Ovary (tissue), 9 donors: ENCODE measurements around the gene C11orf68. TPM values are rescaled to one million over a fixed set of nuclear protein-coding genes. Genes with fewer than 3 reads are reported as not detected.

Source experiments
- DNase-seq, 5 donors: peaks; one replicate each; pipeline ENCODE4 v3.0.0-alpha.2; 2019 to 2020
- H3K27ac ChIP-seq, 2 donors: fragments of 200-600 bp; one replicate each; pipeline versions ENCODE4 v1.5.1 to v1.8.0; 2019 to 2022
- H3K27me3 ChIP-seq: fragments of 200-600 bp; one replicate; pipeline ENCODE4 v1.8.0; 2022
- H3K36me3 ChIP-seq: fragments of 200-600 bp; sonication (generic); one replicate; pipeline ENCODE4 v1.5.1; 2019
- H3K4me1 ChIP-seq: one replicate; pipeline ENCODE4 v1.8.1; 2013; ENCODE audit warnings: mild to moderate bottlenecking, moderate library complexity; ENCODE audit not compliant: insufficient read depth
- H3K4me3 ChIP-seq: fragments of 200-600 bp; sonication (generic); one replicate; pipeline ENCODE4 v1.5.1; 2017
- H3K9me3 ChIP-seq, 2 donors: fragments of 200-600 bp in 1 of 2; sonication (generic) in 1 of 2; one replicate each; pipeline versions ENCODE4 v1.5.1 to v1.8.1; 2013 to 2019; ENCODE audit warnings: mild to moderate bottlenecking in 1 of 2, moderate library complexity in 1 of 2
- EP300 ChIP-seq: sonication (generic); formaldehyde crosslinking; IDR thresholded peaks from one replicate; pipeline ENCODE4 v1.6.1; 2017; ENCODE audit warnings: antibody characterized with exemption
- POLR2A ChIP-seq: fragments of 450-650 bp; IDR thresholded peaks from one replicate; pipeline ENCODE4 v1.6.1; 2017; ENCODE audit warnings: antibody characterized with exemption, mild to moderate bottlenecking, moderate library complexity
- WGBS, 3 donors: extraction: QIAGEN DNeasy Blood & Tissue Kit in 1 of 3; methylation state at CpG; one replicate each; pipeline versions ENCODE4 v1.1.5 to v1.1.7; 2013 to 2017; 5-methylcytosine and 5-hydroxymethylcytosine counted together
- intact Hi-C, 4 donors: fragments of 100-400 bp; cut with DNase I; formaldehyde crosslinking; loops; one replicate each; pipeline versions ENCODE4 v1.11.0 to v1.15.1; 2022 to 2023
- polyA plus RNA-seq, 2 donors: library from polyadenylated mRNA; stranded (reverse); fragments of 200-250 nt in 1 of 2; fragments of 350-450 nt in 1 of 2; fragmentation: Illumina TruSeq in 1 of 2; extraction: RNeasy Lipid Tissue Mini Kit (QIAGEN cat#74804) in 1 of 2; gene quantifications; one replicate each; pipeline ENCODE4 v1.2.3, GENCODE V29; 2013 to 2014
- total RNA-seq, 7 donors: library from RNA; depleted of rRNA in 2 of 7; stranded (reverse); fragments of >200 nt in 2 of 7; fragmentation: NEBNext Ultra II Directional in 3 of 7; extraction: Animal tissue kit (Norgen Biotek cat#: 25700) in 3 of 7; gene quantifications; one replicate each; pipeline versions ENCODE4 v1.1.0 to v1.2.4, GENCODE V29; 2016 to 2023
- TF ChIP-seq, protein P1 (sequence below), 3 donors: fragments of 450-650 bp in 2 of 3; fragments of 200-600 bp in 1 of 3; IDR thresholded peaks; one replicate each; pipeline versions ENCODE4 v1.5.1 to v1.8.0; 2016 to 2022; ENCODE audit warnings: antibody characterized with exemption in 3 of 3, mild to moderate bottlenecking in 1 of 3
- donor health status: DM: no; HTN: no; CAD: no; lungs with moderate emphysema.
- donor health status: DM: no; HTN: no; CAD: no.
- donor health status: Bipolar disorder and iron deficiency.
- donor health status: DM: yes; HTN: yes; CAD: no.
- donor health status: DM: no; HTN: no; CAD: no.
- donor health status: DM: yes; HTN: yes; CAD: no.

Gene C11orf68
- total and polyA plus RNA-seq, 9 donors = 13.7 to 70.5 (median 38.4) TPM

DNA sequence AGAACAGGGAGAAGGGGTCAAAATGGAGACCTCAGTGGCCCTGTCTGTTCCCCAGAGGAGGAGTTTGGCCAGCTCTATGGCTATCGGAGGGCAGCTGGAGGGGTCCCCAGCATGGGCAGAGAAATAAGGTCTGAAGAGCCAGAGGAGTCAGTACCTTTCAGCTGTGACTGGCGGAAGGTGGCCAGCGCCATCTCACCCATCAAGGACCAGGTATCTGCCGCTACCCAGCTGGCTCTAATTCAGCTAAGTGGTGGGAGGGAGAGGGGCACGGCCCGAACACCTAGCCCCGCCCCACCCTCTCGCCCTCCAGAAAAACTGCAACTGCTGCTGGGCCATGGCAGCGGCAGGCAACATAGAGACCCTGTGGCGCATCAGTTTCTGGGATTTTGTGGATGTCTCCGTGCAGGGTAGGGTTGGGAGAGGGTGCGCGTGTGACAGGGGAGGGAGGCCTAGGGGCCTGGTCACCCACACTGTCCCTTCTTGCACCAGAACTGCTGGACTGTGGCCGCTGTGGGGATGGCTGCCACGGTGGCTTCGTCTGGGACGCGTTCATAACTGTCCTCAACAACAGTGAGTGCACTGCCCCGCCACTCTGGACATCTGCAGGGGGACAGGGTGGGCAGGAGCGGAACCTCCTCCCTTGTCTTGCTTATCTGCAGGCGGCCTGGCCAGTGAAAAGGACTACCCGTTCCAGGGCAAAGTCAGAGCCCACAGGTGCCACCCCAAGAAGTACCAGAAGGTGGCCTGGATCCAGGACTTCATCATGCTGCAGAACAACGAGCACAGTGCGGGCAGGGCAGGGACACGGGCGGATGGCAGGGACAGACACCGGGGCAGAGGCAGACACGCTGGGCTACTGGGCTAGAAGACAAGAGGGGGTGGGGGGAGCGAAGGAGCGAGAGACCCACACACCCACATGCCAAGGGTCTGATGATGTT is 36.5 kb downstream of the C11orf68 start:
- no peaks in the 10 kb centered on the region for H3K4me1 ChIP-seq
- H3K27me3 ChIP-seq = no peaks in the 10 kb centered on the region
- TF ChIP-seq, protein P1, sequence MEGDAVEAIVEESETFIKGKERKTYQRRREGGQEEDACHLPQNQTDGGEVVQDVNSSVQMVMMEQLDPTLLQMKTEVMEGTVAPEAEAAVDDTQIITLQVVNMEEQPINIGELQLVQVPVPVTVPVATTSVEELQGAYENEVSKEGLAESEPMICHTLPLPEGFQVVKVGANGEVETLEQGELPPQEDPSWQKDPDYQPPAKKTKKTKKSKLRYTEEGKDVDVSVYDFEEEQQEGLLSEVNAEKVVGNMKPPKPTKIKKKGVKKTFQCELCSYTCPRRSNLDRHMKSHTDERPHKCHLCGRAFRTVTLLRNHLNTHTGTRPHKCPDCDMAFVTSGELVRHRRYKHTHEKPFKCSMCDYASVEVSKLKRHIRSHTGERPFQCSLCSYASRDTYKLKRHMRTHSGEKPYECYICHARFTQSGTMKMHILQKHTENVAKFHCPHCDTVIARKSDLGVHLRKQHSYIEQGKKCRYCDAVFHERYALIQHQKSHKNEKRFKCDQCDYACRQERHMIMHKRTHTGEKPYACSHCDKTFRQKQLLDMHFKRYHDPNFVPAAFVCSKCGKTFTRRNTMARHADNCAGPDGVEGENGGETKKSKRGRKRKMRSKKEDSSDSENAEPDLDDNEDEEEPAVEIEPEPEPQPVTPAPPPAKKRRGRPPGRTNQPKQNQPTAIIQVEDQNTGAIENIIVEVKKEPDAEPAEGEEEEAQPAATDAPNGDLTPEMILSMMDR (IDR thresholded peaks at IDR 0.05) = no peak
- TF ChIP-seq EP300 (no peak), POLR2A (no peak)
- no peaks in the 10 kb centered on the region for H3K36me3 ChIP-seq
- no peaks in the 10 kb centered on the region for H3K9me3 ChIP-seq
- 85 to 89% (median 86%) methylated on average over 30 of the region's 30 CpGs for WGBS, 3 donors
- intact Hi-C loops = loop anchor here (5.0 to 10.0 kb wide), 4 partner anchors 82 to 1232 kb away; partner anchors contain the start of genes KDM2A (in 1 of the 4) and SART1 (in 1 of the 4)
- H3K4me3 ChIP-seq = no peak overlapping the region
- H3K27ac ChIP-seq = no peak overlapping the region
- DNase-seq = peak in 3 of 5 donors; percentile 19 to 25 (median 20)

DNA sequence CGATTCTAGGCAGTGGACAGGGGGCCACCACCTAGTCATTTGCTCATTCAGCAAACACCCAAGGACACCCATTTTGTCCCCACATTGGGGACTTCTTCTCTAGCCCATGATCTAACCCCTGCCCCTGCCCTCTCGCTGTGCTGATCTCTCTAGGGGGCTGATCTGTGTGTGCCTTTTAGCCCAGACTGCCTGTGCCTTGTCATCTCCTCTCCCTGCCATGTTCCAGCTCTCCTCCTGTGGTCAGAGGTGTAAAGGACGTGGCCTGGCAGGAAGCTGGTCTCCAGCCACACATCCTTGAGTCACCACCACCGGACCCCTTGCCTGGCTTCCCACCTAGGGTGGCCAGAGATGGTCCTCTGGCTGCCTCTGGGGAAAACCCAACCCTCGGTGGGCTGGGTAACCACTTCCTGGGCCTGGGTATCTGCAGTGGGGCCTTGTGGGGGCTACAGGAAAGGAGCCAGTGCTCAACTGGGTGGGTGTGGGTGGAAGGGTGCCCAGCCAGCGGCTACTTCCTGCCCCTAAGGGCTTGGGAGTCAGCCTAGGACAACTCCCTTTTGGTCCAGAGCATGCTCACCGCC is 37.9 kb downstream of the C11orf68 start:
- no peak overlapping the region for H3K4me3 ChIP-seq
- H3K27me3 ChIP-seq = no peaks in the 10 kb centered on the region
- H3K27ac ChIP-seq = no peak overlapping the region
- no peaks in the 10 kb centered on the region for H3K9me3 ChIP-seq
- 63 to 79% (median 64%) methylated on average over 7 of the region's 7 CpGs for WGBS, 3 donors
- peak in 1 of 5 donors; percentile 16 for DNase-seq
- TF ChIP-seq EP300 (no peak), POLR2A (no peak)
- TF ChIP-seq, protein P1 (IDR thresholded peaks at IDR 0.05) = no peak
- intact Hi-C loops = loop anchor here (5.0 to 10.0 kb wide), 4 partner anchors 84 to 1234 kb away; partner anchors contain the start of genes KDM2A (in 1 of the 4) and SART1 (in 1 of the 4)
- no peaks in the 10 kb centered on the region for H3K36me3 ChIP-seq
- H3K4me1 ChIP-seq = no peaks in the 10 kb centered on the region

DNA sequence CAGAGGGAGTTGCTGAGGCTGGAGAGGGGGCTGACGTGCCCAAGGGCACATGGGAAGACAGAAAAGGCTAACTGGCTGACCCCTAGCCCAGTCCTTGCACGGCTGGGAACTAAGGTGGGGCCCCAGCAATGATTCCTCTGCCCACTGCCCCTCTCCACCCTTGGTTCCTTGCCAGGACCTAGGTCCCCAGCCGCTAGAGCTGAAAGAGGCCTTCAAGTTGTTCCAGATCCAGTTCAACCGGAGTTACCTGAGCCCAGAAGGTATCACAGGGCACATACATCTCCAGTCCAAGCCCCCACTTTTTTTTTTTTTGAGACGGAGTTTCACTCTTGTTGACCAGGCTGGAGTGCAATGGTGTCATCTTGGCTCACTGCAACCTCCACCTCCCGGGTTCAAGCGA is 38.8 kb downstream of the C11orf68 start:
- DNase-seq = peak in 2 of 5 donors; percentile 16 to 24
- TF ChIP-seq POLR2A (no peak), EP300 (no peak)
- TF ChIP-seq, protein P1 (IDR thresholded peaks at IDR 0.05) = no peak
- H3K27me3 ChIP-seq = no peaks in the 10 kb centered on the region
- no peaks in the 10 kb centered on the region for H3K9me3 ChIP-seq
- H3K4me1 ChIP-seq = no peaks in the 10 kb centered on the region
- WGBS, 3 donors = 59 to 67% (median 61%) methylated on average over 7 of the region's 7 CpGs
- no peaks in the 10 kb centered on the region for H3K36me3 ChIP-seq
- H3K27ac ChIP-seq = no peak overlapping the region
- H3K4me3 ChIP-seq = no peak overlapping the region
- intact Hi-C loops = loop anchor here (5.0 to 10.0 kb wide), 4 partner anchors 85 to 1235 kb away; partner anchors contain the start of genes KDM2A (in 1 of the 4) and SART1 (in 1 of the 4)

DNA sequence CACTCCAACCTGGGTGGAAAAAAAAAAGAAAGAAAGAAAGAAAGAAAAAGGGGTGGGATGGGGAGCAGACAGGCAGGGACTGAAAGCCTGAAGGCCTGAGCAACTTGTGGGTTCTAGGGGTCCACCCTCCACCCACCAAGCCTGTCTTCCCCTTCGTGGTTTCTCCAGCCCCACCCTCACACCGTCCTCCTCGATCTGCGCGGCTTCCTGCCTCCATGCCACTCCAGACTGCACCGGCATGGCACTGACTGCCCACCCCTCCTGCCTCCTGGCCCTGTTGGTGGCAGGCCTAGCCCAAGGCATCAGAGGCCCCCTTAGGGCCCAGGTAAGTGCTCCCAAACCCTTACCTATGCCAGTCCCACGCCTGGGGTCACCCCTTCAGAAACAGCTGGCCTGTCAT is 39.2 kb downstream of the C11orf68 start, which contains the start of gene CTSW:
CTSW (plus strand) TSS at position 221 of the 400 bp plus-strand sequence; CDS start at position 239, 18 bp downstream.
- TF ChIP-seq EP300 (no peak), POLR2A (no peak)
- TF ChIP-seq, protein P1 (IDR thresholded peaks at IDR 0.05) = no peak
- Histone ChIP-seq H3K4me3 (no peak within 1 kb of the TSS), H3K27me3 (no peaks in the 10 kb centered on the region), H3K36me3 (no peaks in the 10 kb centered on the region), H3K9me3 (no peaks in the 10 kb centered on the region), H3K27ac (no peak within 1 kb of the TSS), H3K4me1 (no peaks in the 10 kb centered on the region)
- intact Hi-C loops = loop anchor here (5.0 to 10.0 kb wide), 4 partner anchors 85 to 1235 kb away; partner anchors contain the start of genes KDM2A (in 1 of the 4) and SART1 (in 1 of the 4)
- 52 to 68% (median 60%) methylated on average over 7 of the region's 7 CpGs for WGBS, 3 donors
- peak in 1 of 5 donors; percentile 14 for DNase-seq
